IPS-11a (cell line): ENCODE measurements around the gene ZNF385B.

Experiments used
- H3K4me3 ChIP-seq: one replicate; pipeline ENCODE4 v1.5.1; 2013; ENCODE audit warnings: low read depth, low read length, control low read depth

ZNF385B gene

GRCh38 chr2:179686718-179687342 is 174.6 kb downstream of the ZNF385B start:
- no peak overlapping the region for H3K4me3 ChIP-seq

GRCh38 chr2:179686069-179686468 is 175.3 kb downstream of the ZNF385B start:
- H3K4me3 ChIP-seq, result no peak overlapping the region

GRCh38 chr2:179685146-179685545 is 176.3 kb downstream of the ZNF385B start:
- H3K4me3 ChIP-seq, result no peak overlapping the region

- no peak overlapping the region for H3K4me3 ChIP-seq
These were observed 178.7 kb downstream of the ZNF385B start for GRCh38 chr2:179682756-179683155.

GRCh38 chr2:179677746-179678505 is 183.5 kb downstream of the ZNF385B start:
- H3K4me3 ChIP-seq, result no peak overlapping the region

GRCh38 chr2:179677077-179677688 is 184.2 kb downstream of the ZNF385B start:
- no peak overlapping the region for H3K4me3 ChIP-seq

- no peak overlapping the region for H3K4me3 ChIP-seq
These were observed 186.0 kb downstream of the ZNF385B start for GRCh38 chr2:179675435-179675834.

GRCh38 chr2:179671043-179671981 is 190.1 kb downstream of the ZNF385B start:
- H3K4me3 ChIP-seq, result no peak overlapping the region

GRCh38 chr2:179669196-179669595 is 192.2 kb downstream of the ZNF385B start:
- no peak overlapping the region for H3K4me3 ChIP-seq

GRCh38 chr2:179664972-179665812 is 196.2 kb downstream of the ZNF385B start:
- H3K4me3 ChIP-seq, result no peak overlapping the region

- H3K4me3 ChIP-seq, result no peak overlapping the region
These were observed 199.4 kb downstream of the ZNF385B start for GRCh38 chr2:179661986-179662385.

GRCh38 chr2:179657068-179657595 is 204.3 kb downstream of the ZNF385B start:
- no peak overlapping the region for H3K4me3 ChIP-seq

GRCh38 chr2:179655627-179656026 is 205.8 kb downstream of the ZNF385B start:
- no peak overlapping the region for H3K4me3 ChIP-seq

- H3K4me3 ChIP-seq, result no peak overlapping the region
These were observed 206.6 kb downstream of the ZNF385B start for GRCh38 chr2:179654806-179655205.

GRCh38 chr2:179652296-179652695 is 209.1 kb downstream of the ZNF385B start:
- no peak overlapping the region for H3K4me3 ChIP-seq

- no peak overlapping the region for H3K4me3 ChIP-seq
These were observed 211.0 kb downstream of the ZNF385B start for GRCh38 chr2:179650420-179650819.

- no peak overlapping the region for H3K4me3 ChIP-seq
These were observed 214.4 kb downstream of the ZNF385B start for GRCh38 chr2:179646862-179647587.

GRCh38 chr2:179646173-179646769 is 215.1 kb downstream of the ZNF385B start:
- H3K4me3 ChIP-seq, result no peak overlapping the region

GRCh38 chr2:179645047-179645446 is 216.4 kb downstream of the ZNF385B start:
- no peak overlapping the region for H3K4me3 ChIP-seq
